Kidney epithelial cell (primary cell): ENCODE measurements around the gene CRCP. TPM values are rescaled to one million over a fixed set of nuclear protein-coding genes. Genes with fewer than 3 reads are reported as not detected.
"Not testable (repeated sequence)": the region's sequence is repeated elsewhere in the genome, so short reads cannot be mapped to it uniquely, and the experiment has no call there.

ENCODE experiments used
- DNase-seq: peaks from one replicate; pipeline ENCODE4 v3.0.0-alpha.2; 2010; ENCODE audit warnings: low read depth
- H3K27me3 ChIP-seq: 2 replicates; pipeline ENCODE4 v1.6.0; 2011; ENCODE audit warnings: low read length; ENCODE audit not compliant: control insufficient read depth, insufficient read depth
- H3K36me3 ChIP-seq: 2 replicates; pipeline ENCODE4 v1.5.1; 2011; ENCODE audit warnings: low read length; ENCODE audit not compliant: control insufficient read depth, insufficient read depth
- H3K4me3 ChIP-seq: 2 replicates; pipeline ENCODE4 v1.5.1; 2011; ENCODE audit warnings: low read depth, mild to moderate bottlenecking, control low read depth, low read length
- total RNA-seq: library from RNA; depleted of rRNA; stranded (reverse); fragments of >200 nt; gene quantifications from 2 replicates; pipeline ENCODE4 v1.2.3, GENCODE V29; 2015
- TF ChIP-seq, protein P1 (sequence below): IDR thresholded peaks from 2 replicates; pipeline ENCODE4 v1.5.1; 2011; ENCODE audit warnings: mild to moderate bottlenecking, moderate library complexity, low read length, control low read depth, inconsistent platforms; ENCODE audit not compliant: insufficient read depth, poor library complexity, severe bottlenecking

CRCP gene
- total RNA-seq, 1 donor from 2014 or later: 38.5 TPM

DNA sequence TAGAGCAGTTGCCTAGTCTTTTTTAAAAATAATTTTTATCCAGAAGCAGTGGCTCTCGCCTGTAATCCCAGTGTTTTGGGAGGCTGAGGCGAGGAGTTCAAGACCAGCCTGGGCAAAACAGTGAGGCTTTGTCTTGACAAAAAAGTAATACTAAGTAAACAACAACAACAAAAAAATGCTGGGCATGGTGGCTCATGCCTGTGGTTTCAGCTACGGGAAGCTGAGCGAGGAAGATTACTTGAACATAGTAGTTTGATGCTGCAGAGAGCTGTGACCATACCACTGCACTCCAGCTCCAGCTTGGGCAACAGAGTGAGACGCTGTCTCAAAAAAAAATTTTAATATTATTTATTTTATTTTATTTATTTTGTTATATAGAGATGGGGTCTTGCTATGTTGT, 59.2 kb downstream of the CRCP start:
- DNase-seq: no peak
- Histone ChIP-seq H3K4me3 (no peak overlapping the region), H3K36me3 (no peaks in the 10 kb centered on the region), H3K27me3 (no peaks in the 10 kb centered on the region)
- TF ChIP-seq, protein P1, sequence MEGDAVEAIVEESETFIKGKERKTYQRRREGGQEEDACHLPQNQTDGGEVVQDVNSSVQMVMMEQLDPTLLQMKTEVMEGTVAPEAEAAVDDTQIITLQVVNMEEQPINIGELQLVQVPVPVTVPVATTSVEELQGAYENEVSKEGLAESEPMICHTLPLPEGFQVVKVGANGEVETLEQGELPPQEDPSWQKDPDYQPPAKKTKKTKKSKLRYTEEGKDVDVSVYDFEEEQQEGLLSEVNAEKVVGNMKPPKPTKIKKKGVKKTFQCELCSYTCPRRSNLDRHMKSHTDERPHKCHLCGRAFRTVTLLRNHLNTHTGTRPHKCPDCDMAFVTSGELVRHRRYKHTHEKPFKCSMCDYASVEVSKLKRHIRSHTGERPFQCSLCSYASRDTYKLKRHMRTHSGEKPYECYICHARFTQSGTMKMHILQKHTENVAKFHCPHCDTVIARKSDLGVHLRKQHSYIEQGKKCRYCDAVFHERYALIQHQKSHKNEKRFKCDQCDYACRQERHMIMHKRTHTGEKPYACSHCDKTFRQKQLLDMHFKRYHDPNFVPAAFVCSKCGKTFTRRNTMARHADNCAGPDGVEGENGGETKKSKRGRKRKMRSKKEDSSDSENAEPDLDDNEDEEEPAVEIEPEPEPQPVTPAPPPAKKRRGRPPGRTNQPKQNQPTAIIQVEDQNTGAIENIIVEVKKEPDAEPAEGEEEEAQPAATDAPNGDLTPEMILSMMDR: no peak

- not testable (repeated sequence) for H3K4me3 ChIP-seq, DNase-seq, H3K27me3 ChIP-seq, H3K36me3 ChIP-seq
Measured at GRCh38 chr7:66175006-66175405, 60.4 kb downstream of the CRCP start.

- Histone ChIP-seq H3K36me3 (no peaks in the 10 kb centered on the region), H3K4me3 (no peak overlapping the region), H3K27me3 (no peaks in the 10 kb centered on the region)
- DNase-seq: no peak
- TF ChIP-seq, protein P1: no peak
Measured at GRCh38 chr7:66176914-66177313, 62.3 kb downstream of the CRCP start.

GRCh38 chr7:66178258-66178657, 63.6 kb downstream of the CRCP start:
- TF ChIP-seq, protein P1: no peak
- H3K27me3 ChIP-seq: no peaks in the 10 kb centered on the region
- H3K4me3 ChIP-seq: no peak overlapping the region
- no peaks in the 10 kb centered on the region for H3K36me3 ChIP-seq
- no peak for DNase-seq

- no peak overlapping the region for H3K4me3 ChIP-seq
- no peak for DNase-seq
- no peaks in the 10 kb centered on the region for H3K27me3 ChIP-seq
- H3K36me3 ChIP-seq: no peaks in the 10 kb centered on the region
- TF ChIP-seq, protein P1: no peak
Measured at GRCh38 chr7:66181329-66181728, 66.7 kb downstream of the CRCP start.

GRCh38 chr7:66181845-66182244, 67.2 kb downstream of the CRCP start:
- no peak for DNase-seq
- Histone ChIP-seq H3K36me3 (no peaks in the 10 kb centered on the region), H3K4me3 (no peak overlapping the region), H3K27me3 (no peaks in the 10 kb centered on the region)
- TF ChIP-seq, protein P1: no peak
